Bladder microvascular endothelial cell (primary cell): Measurements from ENCODE around the gene VPS33B. TPM values are rescaled to one million over a fixed set of nuclear protein-coding genes. Genes with fewer than 3 reads are reported as not detected.

Experiments used
- total RNA-seq: library from RNA; depleted of rRNA; stranded (reverse); fragments of >200 nt; gene quantifications from 2 replicates; pipeline ENCODE4 v1.2.3, GENCODE V29; 2014

The VPS33B gene
- total RNA-seq: 7.8 and 12.9 TPM in 2 replicates

GRCh38 chr15:91022075-91022831, at the start of gene VPS33B:
TSS of gene VPS33B (minus strand) at chr15:91022594. CDS start at chr15:91022249, 345 bp downstream.

DNA sequence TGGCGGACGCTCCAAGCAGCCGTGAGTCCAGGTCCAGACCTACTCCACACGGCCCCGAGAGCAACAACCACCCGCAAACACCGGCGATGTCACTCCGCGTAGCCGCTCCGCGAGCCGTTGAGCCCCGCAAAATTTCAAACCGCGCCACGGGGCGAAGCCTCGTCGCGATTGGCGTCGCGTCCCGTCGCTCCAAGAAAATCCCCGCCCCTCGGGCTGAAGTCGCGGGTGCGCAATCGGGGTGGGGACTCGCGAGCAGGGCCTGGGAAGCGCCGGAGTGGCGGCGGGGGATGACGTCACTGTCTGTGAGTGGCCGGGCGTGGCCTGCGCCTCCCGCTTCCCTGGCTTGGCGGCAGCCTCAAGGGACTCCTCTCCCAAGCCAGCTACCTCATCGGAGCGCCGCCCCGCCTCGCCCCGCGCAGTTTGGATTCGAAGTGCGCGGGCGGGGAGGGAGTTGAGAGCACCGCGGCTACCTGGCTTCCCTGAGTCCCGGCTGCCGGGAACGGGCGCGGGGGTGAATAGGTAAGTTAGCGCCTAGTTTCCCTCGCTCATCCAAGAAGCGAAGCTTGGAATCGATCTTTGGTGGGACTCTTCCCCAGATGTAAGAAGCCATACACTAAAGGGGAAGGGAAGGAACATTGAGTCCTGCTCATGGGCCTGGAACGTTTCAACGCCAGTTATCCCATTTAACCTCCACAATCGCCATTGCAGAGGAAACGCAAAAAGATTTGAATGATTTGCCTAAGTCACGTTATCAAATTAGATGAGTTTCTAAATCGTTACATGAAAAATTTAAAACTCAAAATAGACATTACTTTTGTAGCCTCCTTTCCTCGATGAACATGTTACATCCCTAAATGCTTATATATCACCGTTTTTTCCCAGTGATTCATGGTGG, 27.7 kb downstream of the VPS33B start, which contains the start of gene PRC1:
TSS of gene PRC1 (minus strand) at position 119 of the 895 bp plus-strand sequence. CDS start at position 1, 118 bp downstream.

GRCh38 chr15:90954712-90955623, 67.4 kb downstream of the VPS33B start, which contains the start of gene RCCD1:
TSS of gene RCCD1 (plus strand) at chr15:90954884. CDS start at chr15:90956735, 1,851 bp downstream.

Other genes starting within 250 kb of the VPS33B start
- 41.4 and 117 TPM in 2 replicates for gene FURIN, start 154.0 kb downstream of the VPS33B start, total RNA-seq
- gene FES, start 138.1 kb downstream of the VPS33B start, total RNA-seq: 57.5 and 97.1 TPM in 2 replicates
- gene MAN2A2, start 119.3 kb downstream of the VPS33B start, total RNA-seq: 14.7 and 50.2 TPM in 2 replicates
- 13.3 and 14.0 TPM in 2 replicates for gene HDDC3, start 90.0 kb downstream of the VPS33B start, total RNA-seq
- gene UNC45A, start 87.3 kb downstream of the VPS33B start, total RNA-seq: 92.6 and 122 TPM in 2 replicates
- gene RCCD1, start 67.7 kb downstream of the VPS33B start, total RNA-seq: 7.3 and 8.6 TPM in 2 replicates
- gene PRC1, start 28.1 kb downstream of the VPS33B start, total RNA-seq: 119 and 178 TPM in 2 replicates
- gene SV2B, start 77.7 kb upstream of the VPS33B start, total RNA-seq: 0.65 and 0.69 TPM in 2 replicates